ENCODE data around the gene AXDND1. TPM values are rescaled to one million over a fixed set of nuclear protein-coding genes. Genes with fewer than 3 reads are reported as not detected.
"Not testable (repeated sequence)": the region's sequence is repeated elsewhere in the genome, so short reads cannot be mapped to it uniquely, and the experiment has no call there.

Gene AXDND1
- total RNA-seq, 1 donor from 2014 or later: 1.4 TPM

GRCh38 chr1:179510038-179510437 is 144.3 kb downstream of the AXDND1 start:
- no peak for TF ChIP-seq CTCF (IDR thresholded peaks at IDR 0.05; ENCODE audit: unreplicated experiment)
- Mint-ChIP-seq H3K4me1 (no peaks in the 10 kb centered on the region), H3K36me3 (no peaks in the 10 kb centered on the region), H3K4me3 (no peak overlapping the region), H3K27me3 (ENCODE audit: low read depth) (peaks cover 23% of the 10 kb centered on the region), H3K9me3 (peaks cover 24% of the 10 kb centered on the region), H3K27ac (no peak overlapping the region)
- DNase-seq (ENCODE audit: low spot score in 2 of 2, unreplicated experiment in 2 of 2): no peak

- no peak overlapping the region for H3K4me3 Mint-ChIP-seq
- peaks cover 34% of the 10 kb centered on the region for H3K9me3 Mint-ChIP-seq
- H3K4me1 Mint-ChIP-seq: no peaks in the 10 kb centered on the region
- TF ChIP-seq CTCF (IDR thresholded peaks at IDR 0.05; ENCODE audit: unreplicated experiment): no peak
- DNase-seq (ENCODE audit: low spot score in 2 of 2, unreplicated experiment in 2 of 2): no peak
- no peaks in the 10 kb centered on the region for H3K36me3 Mint-ChIP-seq
- no peak overlapping the region for H3K27ac Mint-ChIP-seq
- H3K27me3 Mint-ChIP-seq (ENCODE audit: low read depth): peaks cover 25% of the 10 kb centered on the region
These were observed 151.4 kb downstream of the AXDND1 start for GRCh38 chr1:179516976-179517705.

- Mint-ChIP-seq H3K9me3 (peaks cover 21% of the 10 kb centered on the region), H3K27me3 (ENCODE audit: low read depth) (peaks cover 23% of the 10 kb centered on the region)
- H3K27ac Mint-ChIP-seq; H3K4me1 Mint-ChIP-seq; H3K4me3 Mint-ChIP-seq; H3K36me3 Mint-ChIP-seq; DNase-seq (ENCODE audit: low spot score in 2 of 2, unreplicated experiment in 2 of 2): not testable (repeated sequence)
These were observed 152.8 kb downstream of the AXDND1 start for GRCh38 chr1:179518544-179518943.

GRCh38 chr1:179529482-179530195 is 163.9 kb downstream of the AXDND1 start:
- Mint-ChIP-seq H3K27me3 (ENCODE audit: low read depth) (peaks cover 4% of the 10 kb centered on the region), H3K27ac (no peak overlapping the region)
- TF ChIP-seq CTCF (IDR thresholded peaks at IDR 0.05; ENCODE audit: unreplicated experiment): no peak

GRCh38 chr1:179530352-179530751 is 164.6 kb downstream of the AXDND1 start:
- DNase-seq (ENCODE audit: low spot score in 2 of 2, unreplicated experiment in 2 of 2): no peak
- no peak for TF ChIP-seq CTCF (IDR thresholded peaks at IDR 0.05; ENCODE audit: unreplicated experiment)
- Mint-ChIP-seq H3K27me3 (ENCODE audit: low read depth) (no peaks in the 10 kb centered on the region), H3K9me3 (peaks cover 6% of the 10 kb centered on the region), H3K27ac (no peak overlapping the region), H3K4me1 (no peaks in the 10 kb centered on the region), H3K36me3 (no peaks in the 10 kb centered on the region), H3K4me3 (no peak overlapping the region)

More at GRCh38 chr1:179529482-179530195, 163.9 kb downstream of the AXDND1 start:
- H3K9me3 Mint-ChIP-seq: peaks cover 2% of the 10 kb centered on the region
- no peaks in the 10 kb centered on the region for H3K36me3 Mint-ChIP-seq
- no peaks in the 10 kb centered on the region for H3K4me1 Mint-ChIP-seq
- DNase-seq (ENCODE audit: low spot score in 2 of 2, unreplicated experiment in 2 of 2): no peak
- H3K4me3 Mint-ChIP-seq: no peak overlapping the region

- Mint-ChIP-seq H3K27ac (no peak overlapping the region), H3K36me3 (peaks cover 3% of the 10 kb centered on the region), H3K27me3 (ENCODE audit: low read depth) (peaks cover 2% of the 10 kb centered on the region), H3K4me1 (peaks cover 19% of the 10 kb centered on the region), H3K4me3 (no peak overlapping the region), H3K9me3 (peaks cover 31% of the 10 kb centered on the region)
- DNase-seq (ENCODE audit: low spot score in 2 of 2, unreplicated experiment in 2 of 2): no peak
- TF ChIP-seq CTCF (IDR thresholded peaks at IDR 0.05; ENCODE audit: unreplicated experiment): no peak
These were observed 176.0 kb downstream of the AXDND1 start for GRCh38 chr1:179541774-179542173.
